ENCODE measurements around the gene PARP8. TPM values are rescaled to one million over a fixed set of nuclear protein-coding genes. Genes with fewer than 3 reads are reported as not detected.
"Not testable (repeated sequence)": the region's sequence is repeated elsewhere in the genome, so short reads cannot be mapped to it uniquely, and the experiment has no call there.

PARP8 gene
- 13.6 TPM for total RNA-seq (ENCODE audit: unreplicated experiment)
- long read RNA-seq, full-length matches to known transcripts = 1 of 1 reads
- long read RNA-seq, partial matches to known transcripts = 0 of 1 reads
- long read RNA-seq, other reads (novel, unspliced or antisense) = 0 of 1 reads

GRCh38 chr5:50666261-50667022 lies at the start of gene PARP8:
Gene PARP8, plus strand, starts transcription at chr5:50666637. Its CDS starts 459 bp downstream, at chr5:50667096.
- Mint-ChIP-seq H3K4me3 (ENCODE audit: unreplicated experiment) (peak within 1 kb of the TSS; percentile 97), H3K27me3 (ENCODE audit: unreplicated experiment) (peaks cover 14% of the 10 kb centered on the region), H3K9me3 (ENCODE audit: unreplicated experiment) (no peaks in the 10 kb centered on the region), H3K27ac (ENCODE audit: unreplicated experiment) (peak within 1 kb of the TSS; percentile 89), H3K36me3 (ENCODE audit: low read depth, unreplicated experiment) (peaks cover 4% of the 10 kb centered on the region), H3K4me1 (ENCODE audit: unreplicated experiment) (peaks cover 19% of the 10 kb centered on the region)
- DNase-seq (ENCODE audit: low spot score) = peak; percentile 56
- TF ChIP-seq CTCF (IDR thresholded peaks at IDR 0.05; ENCODE audit: unreplicated experiment) = no peak

GRCh38 chr5:50623666-50624065 lies 42.8 kb upstream of the PARP8 start:
- Mint-ChIP-seq H3K27ac (ENCODE audit: unreplicated experiment) (no peak overlapping the region), H3K27me3 (ENCODE audit: unreplicated experiment) (no peaks in the 10 kb centered on the region), H3K4me3 (ENCODE audit: unreplicated experiment) (no peak overlapping the region), H3K36me3 (ENCODE audit: low read depth, unreplicated experiment) (peaks cover 3% of the 10 kb centered on the region), H3K9me3 (ENCODE audit: unreplicated experiment) (no peaks in the 10 kb centered on the region), H3K4me1 (ENCODE audit: unreplicated experiment) (no peaks in the 10 kb centered on the region)
- no peak for TF ChIP-seq CTCF (IDR thresholded peaks at IDR 0.05; ENCODE audit: unreplicated experiment)
- no peak for DNase-seq (ENCODE audit: low spot score)

GRCh38 chr5:50634866-50635265 lies 31.6 kb upstream of the PARP8 start:
- not testable (repeated sequence) for H3K9me3 Mint-ChIP-seq (ENCODE audit: unreplicated experiment); H3K4me1 Mint-ChIP-seq (ENCODE audit: unreplicated experiment); DNase-seq (ENCODE audit: low spot score); H3K27ac Mint-ChIP-seq (ENCODE audit: unreplicated experiment); H3K4me3 Mint-ChIP-seq (ENCODE audit: unreplicated experiment); H3K36me3 Mint-ChIP-seq (ENCODE audit: low read depth, unreplicated experiment); H3K27me3 Mint-ChIP-seq (ENCODE audit: unreplicated experiment)

- H3K4me1 Mint-ChIP-seq (ENCODE audit: unreplicated experiment); H3K27me3 Mint-ChIP-seq (ENCODE audit: unreplicated experiment); H3K4me3 Mint-ChIP-seq (ENCODE audit: unreplicated experiment); H3K9me3 Mint-ChIP-seq (ENCODE audit: unreplicated experiment); H3K36me3 Mint-ChIP-seq (ENCODE audit: low read depth, unreplicated experiment); DNase-seq (ENCODE audit: low spot score); H3K27ac Mint-ChIP-seq (ENCODE audit: unreplicated experiment): not testable (repeated sequence)
Observed at GRCh38 chr5:50637576-50637975, 28.9 kb upstream of the PARP8 start.

- no peak for TF ChIP-seq CTCF (IDR thresholded peaks at IDR 0.05; ENCODE audit: unreplicated experiment)
- no peak for DNase-seq (ENCODE audit: low spot score)
- Mint-ChIP-seq H3K4me1 (ENCODE audit: unreplicated experiment) (no peaks in the 10 kb centered on the region), H3K4me3 (ENCODE audit: unreplicated experiment) (no peak overlapping the region), H3K36me3 (ENCODE audit: low read depth, unreplicated experiment) (no peaks in the 10 kb centered on the region), H3K27ac (ENCODE audit: unreplicated experiment) (no peak overlapping the region), H3K27me3 (ENCODE audit: unreplicated experiment) (no peaks in the 10 kb centered on the region), H3K9me3 (ENCODE audit: unreplicated experiment) (no peaks in the 10 kb centered on the region)
Observed at GRCh38 chr5:50646591-50646990, 19.8 kb upstream of the PARP8 start.

- Mint-ChIP-seq H3K4me3 (ENCODE audit: unreplicated experiment) (no peak overlapping the region), H3K36me3 (ENCODE audit: low read depth, unreplicated experiment) (no peaks in the 10 kb centered on the region), H3K27ac (ENCODE audit: unreplicated experiment) (no peak overlapping the region)
Observed at GRCh38 chr5:50647726-50648125, 18.7 kb upstream of the PARP8 start.

More at GRCh38 chr5:50647726-50648125, 18.7 kb upstream of the PARP8 start:
- no peak for TF ChIP-seq CTCF (IDR thresholded peaks at IDR 0.05; ENCODE audit: unreplicated experiment)
- no peak for DNase-seq (ENCODE audit: low spot score)
- Mint-ChIP-seq H3K9me3 (ENCODE audit: unreplicated experiment) (no peaks in the 10 kb centered on the region), H3K4me1 (ENCODE audit: unreplicated experiment) (no peaks in the 10 kb centered on the region), H3K27me3 (ENCODE audit: unreplicated experiment) (no peaks in the 10 kb centered on the region)
